ENCODE results near the gene ALPK3. TPM values are rescaled to one million over a fixed set of nuclear protein-coding genes. Genes with fewer than 3 reads are reported as not detected.

Gene ALPK3
- total and polyA plus RNA-seq, 2 donors (not counting 3 experiments of a cell fraction or from before 2014, with no cell fraction given): 18.4 to 36.2 TPM

DNA sequence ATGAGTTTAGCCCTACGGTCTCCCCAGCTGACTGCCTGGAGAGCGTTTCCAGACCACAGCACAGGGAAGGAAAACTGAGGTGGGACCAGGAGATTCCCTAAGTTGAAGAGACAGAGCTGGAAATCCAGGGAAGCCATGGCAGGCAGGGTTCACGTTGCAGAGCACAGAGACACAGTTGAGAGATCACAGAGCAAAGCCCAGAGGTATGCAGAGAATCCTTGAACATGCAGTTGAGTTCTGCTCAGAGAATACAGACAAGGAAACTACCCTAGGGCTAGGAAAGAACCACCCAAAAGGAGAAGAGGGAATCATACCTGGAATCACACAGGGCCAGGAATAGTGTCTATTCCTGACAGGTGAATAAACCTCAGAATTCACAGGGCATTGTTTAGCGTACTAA, 81.6 kb downstream of the ALPK3 start:
- no peak overlapping the region for H3K27ac ChIP-seq (ENCODE audit: insufficient read depth, low read depth, low read length)
- POLR2A ChIA-PET: interaction anchor here (1.1 kb wide), 1 partner anchor 12 kb away, joined by 3 read pairs; no protein-coding TSS in a partner anchor
- CTCF ChIA-PET: interaction anchor here (1.2 to 2.0 kb wide), 3 partner anchors 14 to 29 kb away, joined by 3 to 7 read pairs (median 5); no protein-coding TSS in a partner anchor
- no peak overlapping the region for H3K9ac ChIP-seq (replicated peaks; ENCODE audit: extremely low read depth, insufficient read depth, low read length)
- no peak overlapping the region for H3K4me2 ChIP-seq (ENCODE audit: insufficient read depth, low read length)
- no TSS peak for BruUV-seq (replicated peaks)
- intact Hi-C loops (cut with micrococcal nuclease): no loop called here
- no peak overlapping the region for H2AFZ ChIP-seq (ENCODE audit: low read depth, low read length)
- no peaks in the 10 kb centered on the region for H3K36me3 ChIP-seq (ENCODE audit: control insufficient read depth in 2 of 2, extremely low read depth in 1 of 2, insufficient read depth in 2 of 2, low read length in 2 of 2)
- peaks cover 4 to 6% of the 10 kb centered on the region in 2 experiments for H3K27me3 ChIP-seq (ENCODE audit: control insufficient read depth in 2 of 2, insufficient read depth in 2 of 2, low read length in 2 of 2)
- no peaks in the 10 kb centered on the region for H3K9me3 ChIP-seq (replicated peaks; ENCODE audit: control insufficient read depth, insufficient read depth, low read length)
- H3K4me1 ChIP-seq (ENCODE audit: control insufficient read depth, extremely low read depth, insufficient read depth, low read length): no peaks in the 10 kb centered on the region
- no peak for DNase-seq (ENCODE audit: low read depth, low spot score)
- H4K20me1 ChIP-seq (replicated peaks; ENCODE audit: control insufficient read depth, extremely low read depth, insufficient read depth, low read length): no peaks in the 10 kb centered on the region
- H3K4me3 ChIP-seq (replicated peaks in 1 of 3; ENCODE audit: insufficient read depth in 1 of 3, low read depth in 1 of 3, low read length in 3 of 3): no peak overlapping the region
- FAIRE-seq: no peak
- dilution Hi-C loops (cut with MboI; ENCODE audit: extremely low pct_ligation_motif_present, low sequenced_read_pairs): no loop called here
- no peaks in the 10 kb centered on the region for H3K9me1 ChIP-seq (replicated peaks; ENCODE audit: control insufficient read depth, extremely low read depth, insufficient read depth, low read length)
- no peaks in the 10 kb centered on the region for H3K79me2 ChIP-seq (ENCODE audit: control insufficient read depth, insufficient read depth, low read length)
- TF ChIP-seq JUN (IDR thresholded peaks at IDR 0.05; ENCODE audit: borderline replicate concordance, insufficient read depth, insufficient read length, low read depth): no peak
- no peak for TF ChIP-seq POLR2AphosphoS5 (IDR thresholded peaks at IDR 0.05; ENCODE audit: insufficient read depth, low read depth, low read length)
- TF ChIP-seq, protein P1, sequence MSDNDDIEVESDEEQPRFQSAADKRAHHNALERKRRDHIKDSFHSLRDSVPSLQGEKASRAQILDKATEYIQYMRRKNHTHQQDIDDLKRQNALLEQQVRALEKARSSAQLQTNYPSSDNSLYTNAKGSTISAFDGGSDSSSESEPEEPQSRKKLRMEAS (IDR thresholded peaks at IDR 0.05; ENCODE audit: insufficient read depth, insufficient read length): no peak
- TF ChIP-seq MYC (IDR thresholded peaks at IDR 0.05; ENCODE audit: low read depth, low read length): no peak
- no peak for TF ChIP-seq FOS (IDR thresholded peaks at IDR 0.05; ENCODE audit: borderline replicate concordance, insufficient read depth, low read length)
- TF ChIP-seq, protein P2, sequence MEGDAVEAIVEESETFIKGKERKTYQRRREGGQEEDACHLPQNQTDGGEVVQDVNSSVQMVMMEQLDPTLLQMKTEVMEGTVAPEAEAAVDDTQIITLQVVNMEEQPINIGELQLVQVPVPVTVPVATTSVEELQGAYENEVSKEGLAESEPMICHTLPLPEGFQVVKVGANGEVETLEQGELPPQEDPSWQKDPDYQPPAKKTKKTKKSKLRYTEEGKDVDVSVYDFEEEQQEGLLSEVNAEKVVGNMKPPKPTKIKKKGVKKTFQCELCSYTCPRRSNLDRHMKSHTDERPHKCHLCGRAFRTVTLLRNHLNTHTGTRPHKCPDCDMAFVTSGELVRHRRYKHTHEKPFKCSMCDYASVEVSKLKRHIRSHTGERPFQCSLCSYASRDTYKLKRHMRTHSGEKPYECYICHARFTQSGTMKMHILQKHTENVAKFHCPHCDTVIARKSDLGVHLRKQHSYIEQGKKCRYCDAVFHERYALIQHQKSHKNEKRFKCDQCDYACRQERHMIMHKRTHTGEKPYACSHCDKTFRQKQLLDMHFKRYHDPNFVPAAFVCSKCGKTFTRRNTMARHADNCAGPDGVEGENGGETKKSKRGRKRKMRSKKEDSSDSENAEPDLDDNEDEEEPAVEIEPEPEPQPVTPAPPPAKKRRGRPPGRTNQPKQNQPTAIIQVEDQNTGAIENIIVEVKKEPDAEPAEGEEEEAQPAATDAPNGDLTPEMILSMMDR (IDR thresholded peaks at IDR 0.05; ENCODE audit: extremely low read depth in 1 of 2, insufficient read depth in 1 of 2, low read depth in 1 of 2, low read length in 2 of 2): no peak
- no peak for TF ChIP-seq POLR2A (IDR thresholded peaks at IDR 0.05; ENCODE audit: low read depth, low read length)
- no peak for TF ChIP-seq EZH2 (IDR thresholded peaks at IDR 0.05; ENCODE audit: borderline replicate concordance, low read depth, low read length, severe bottlenecking)
- no peak for TF ChIP-seq GATA2 (IDR thresholded peaks at IDR 0.05; ENCODE audit: insufficient read depth, insufficient read length, low read depth, low read length)

Data from endothelial cell of umbilical vein (primary cell).